Non-pigmented ciliary epithelial cell (primary cell): Measurements from ENCODE around the gene ZDHHC22.
A peak's percentile ranks its signal among the peaks of the same experiment; 100 is the strongest.

Experiments used
- DNase-seq: peaks from one replicate; pipeline ENCODE4 v3.0.0-alpha.2; 2010; ENCODE audit warnings: low read depth

The ZDHHC22 gene

GRCh38 chr14:77103951-77104350 is 37.6 kb downstream of the ZDHHC22 start:
- DNase-seq = no peak

DNA sequence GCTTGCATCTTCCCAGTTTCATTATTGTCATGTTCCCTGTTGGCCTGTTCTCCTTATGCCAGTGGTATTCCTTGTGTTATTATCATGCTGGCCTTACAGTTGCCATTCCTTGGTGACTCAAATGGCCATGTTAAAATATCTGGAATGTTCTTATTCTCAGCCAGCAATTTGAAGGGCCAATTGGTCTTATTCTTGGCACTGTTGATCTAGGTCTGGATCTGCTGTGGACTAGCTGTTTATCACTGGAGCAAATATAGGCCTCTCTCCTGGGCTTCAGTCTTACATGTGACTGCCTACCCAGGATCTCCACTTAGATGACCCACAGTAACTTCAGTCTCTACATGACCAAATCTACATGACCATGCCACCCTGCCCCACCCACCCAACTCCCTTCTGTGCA is 38.1 kb downstream of the ZDHHC22 start:
- DNase-seq = no peak

GRCh38 chr14:77102154-77102553 is 39.4 kb downstream of the ZDHHC22 start:
- no peak for DNase-seq

DNA sequence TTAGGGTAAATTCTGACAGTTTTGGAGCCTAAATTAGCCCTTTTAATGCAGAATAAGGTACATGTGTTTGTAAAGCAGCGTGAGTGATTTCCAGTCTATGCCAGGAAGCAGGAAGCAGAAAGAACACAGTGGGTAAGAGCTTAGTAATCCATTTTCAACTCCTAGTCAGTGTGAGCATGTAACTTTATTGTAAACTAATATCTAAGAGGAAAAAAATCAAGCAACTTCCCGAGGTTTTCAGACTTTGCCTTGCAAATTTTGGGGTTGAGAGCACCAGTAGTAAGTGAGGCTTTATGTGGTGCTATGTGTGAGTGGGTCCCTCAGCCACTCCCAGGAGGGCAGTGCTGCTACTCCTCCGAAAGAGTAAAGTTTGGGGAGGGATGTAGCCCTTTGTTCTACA is 40.6 kb downstream of the ZDHHC22 start:
- no peak for DNase-seq

GRCh38 chr14:77099425-77100167 is 42.0 kb downstream of the ZDHHC22 start:
- peak; percentile 28 for DNase-seq

GRCh38 chr14:77098529-77099353 is 42.9 kb downstream of the ZDHHC22 start:
- DNase-seq = no peak

- DNase-seq = peak; percentile 91
These were observed 43.7 kb downstream of the ZDHHC22 start, which contains the start of gene CIPC for GRCh38 chr14:77097700-77098528. TSS of gene CIPC (plus strand) at chr14:77098258. CDS start at chr14:77105709, 7,451 bp downstream.

DNA sequence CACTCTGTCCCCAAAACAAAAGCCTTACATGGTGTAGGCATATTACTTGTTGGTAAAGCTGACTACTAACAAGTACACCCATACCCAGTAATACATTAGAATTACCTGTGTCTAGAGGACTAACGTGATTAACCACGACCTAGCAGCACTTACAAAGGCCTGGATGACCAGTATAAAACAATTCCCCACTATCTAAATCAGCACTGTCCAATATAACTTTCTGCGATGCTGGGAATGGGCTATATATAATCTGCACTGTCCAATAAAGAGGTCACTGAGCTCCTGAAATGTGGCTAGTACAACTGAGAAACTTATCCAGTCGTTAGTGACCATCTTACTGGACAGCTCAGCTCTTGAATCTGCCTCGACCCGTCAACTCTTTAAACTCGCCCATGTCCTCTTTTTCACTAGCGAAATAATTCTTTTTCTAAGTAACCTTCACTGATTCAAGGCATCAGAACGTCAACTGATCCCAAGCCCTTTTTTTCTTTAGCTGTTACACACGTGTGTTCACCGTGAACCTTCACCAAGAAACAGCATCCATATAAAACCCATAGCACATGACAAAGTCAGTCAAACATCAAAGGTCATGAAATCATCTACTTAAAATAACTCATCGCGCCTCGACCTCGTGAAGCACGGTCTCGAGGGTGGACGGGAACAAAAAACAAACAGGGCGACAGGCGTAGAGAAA is 44.4 kb downstream of the ZDHHC22 start:
- no peak for DNase-seq

DNA sequence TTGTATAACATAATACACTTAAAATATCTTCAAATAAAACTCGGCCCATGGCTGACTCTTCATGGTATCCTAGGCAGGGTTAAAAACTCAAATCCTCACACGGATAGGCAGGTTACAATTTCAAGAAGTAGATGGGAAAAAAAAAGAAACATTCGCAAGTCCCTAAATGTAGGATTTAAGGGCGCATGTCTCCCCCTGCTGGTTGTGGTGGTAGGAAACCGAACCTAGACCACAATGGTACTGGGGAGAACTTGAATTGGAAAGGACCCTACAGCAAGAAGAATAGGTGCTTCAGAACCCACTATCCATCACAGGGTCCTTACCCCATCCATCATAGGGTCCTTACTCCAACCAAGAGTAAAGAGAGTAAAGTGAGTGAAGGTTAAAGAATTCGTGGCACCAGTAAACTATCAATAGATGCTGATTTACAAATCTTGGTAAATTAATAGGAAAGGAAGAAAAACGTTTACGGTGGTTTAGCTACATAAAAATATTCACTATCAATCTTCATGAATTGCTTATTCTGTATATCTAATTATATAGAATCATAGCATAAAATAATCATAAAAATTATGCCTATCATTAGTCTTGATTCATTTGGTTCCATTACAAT is 46.8 kb downstream of the ZDHHC22 start:
- DNase-seq = peak; percentile 48

DNA sequence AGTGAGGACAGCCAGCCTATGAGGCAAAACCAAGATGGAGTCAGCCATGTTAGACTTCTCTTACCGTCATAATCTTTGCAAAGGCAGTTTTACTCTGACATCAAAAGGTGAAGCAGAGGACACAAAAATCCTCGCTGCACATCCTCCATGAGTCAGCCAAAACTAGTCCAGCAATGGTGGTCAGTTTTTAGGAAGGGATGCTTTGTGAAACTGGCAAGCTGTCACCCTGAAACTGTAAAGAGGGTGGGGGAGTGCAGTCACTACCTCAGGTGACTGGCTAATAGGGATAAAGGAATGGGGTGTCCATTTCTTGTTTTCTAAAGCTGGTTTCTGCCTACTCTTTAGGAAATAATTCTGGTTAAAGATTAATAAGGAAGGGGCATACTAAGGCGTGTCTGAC is 48.9 kb downstream of the ZDHHC22 start:
- DNase-seq = no peak

GRCh38 chr14:77091518-77091917 is 50.1 kb downstream of the ZDHHC22 start:
- no peak for DNase-seq

DNA sequence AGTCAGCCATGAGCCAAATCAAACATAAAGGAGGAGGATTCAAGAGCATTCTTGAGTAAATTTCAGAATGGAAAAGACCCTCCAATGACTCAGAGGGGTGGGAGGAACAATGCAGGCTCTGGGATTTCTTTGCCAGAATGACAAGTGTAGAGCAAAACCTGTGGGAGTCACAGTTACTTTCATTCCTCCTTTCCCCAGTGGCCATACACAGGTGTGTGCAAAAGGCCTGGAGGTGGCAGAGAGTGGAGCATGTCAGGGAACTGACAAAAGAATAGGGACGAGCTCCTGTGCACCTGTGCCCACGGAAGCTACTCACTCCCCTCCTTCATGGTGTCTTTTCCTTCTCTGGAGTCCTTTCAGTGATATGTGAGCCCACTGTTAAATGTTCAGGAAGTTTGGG is 52.9 kb downstream of the ZDHHC22 start:
- no peak for DNase-seq

DNA sequence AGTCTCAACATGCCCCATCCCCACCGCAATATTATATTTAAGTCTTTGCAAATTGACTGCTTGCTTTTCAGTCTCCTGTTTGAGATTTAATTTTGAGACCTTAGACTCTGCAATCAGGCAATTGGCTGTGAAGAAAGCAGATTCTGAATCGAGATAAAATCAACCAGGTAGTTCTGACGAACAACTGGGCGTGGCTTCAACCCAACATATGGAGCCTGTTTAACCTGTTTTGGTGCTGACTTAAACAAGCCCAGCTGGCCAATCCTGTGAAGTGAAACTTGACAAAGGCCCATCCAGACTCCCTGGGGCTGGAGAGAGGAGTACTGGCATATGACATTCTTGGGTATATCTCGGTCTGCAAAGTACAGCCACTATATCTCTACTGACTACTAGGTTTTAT is 53.4 kb downstream of the ZDHHC22 start:
- no peak for DNase-seq

GRCh38 chr14:77087631-77088030 is 54.0 kb downstream of the ZDHHC22 start:
- no peak for DNase-seq

DNA sequence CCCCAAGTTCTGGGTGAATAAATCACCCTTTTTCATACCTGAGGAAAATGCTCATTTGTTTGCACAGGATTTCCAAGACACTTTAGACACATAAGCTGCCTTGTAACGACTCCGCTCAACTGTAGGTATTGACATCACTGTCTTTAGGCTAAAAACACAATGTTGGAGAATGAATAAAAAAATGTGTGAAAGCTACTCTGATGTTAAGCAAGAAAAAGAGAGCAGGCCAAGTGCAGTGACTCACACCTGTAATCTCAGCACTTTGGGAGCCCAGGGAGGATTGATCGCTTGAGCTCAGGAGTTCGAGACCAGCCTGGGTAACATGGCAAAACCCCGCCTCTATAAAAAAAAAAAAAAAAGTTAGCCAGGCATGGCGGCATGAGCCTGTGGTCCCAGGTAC is 54.6 kb downstream of the ZDHHC22 start:
- DNase-seq = no peak

DNA sequence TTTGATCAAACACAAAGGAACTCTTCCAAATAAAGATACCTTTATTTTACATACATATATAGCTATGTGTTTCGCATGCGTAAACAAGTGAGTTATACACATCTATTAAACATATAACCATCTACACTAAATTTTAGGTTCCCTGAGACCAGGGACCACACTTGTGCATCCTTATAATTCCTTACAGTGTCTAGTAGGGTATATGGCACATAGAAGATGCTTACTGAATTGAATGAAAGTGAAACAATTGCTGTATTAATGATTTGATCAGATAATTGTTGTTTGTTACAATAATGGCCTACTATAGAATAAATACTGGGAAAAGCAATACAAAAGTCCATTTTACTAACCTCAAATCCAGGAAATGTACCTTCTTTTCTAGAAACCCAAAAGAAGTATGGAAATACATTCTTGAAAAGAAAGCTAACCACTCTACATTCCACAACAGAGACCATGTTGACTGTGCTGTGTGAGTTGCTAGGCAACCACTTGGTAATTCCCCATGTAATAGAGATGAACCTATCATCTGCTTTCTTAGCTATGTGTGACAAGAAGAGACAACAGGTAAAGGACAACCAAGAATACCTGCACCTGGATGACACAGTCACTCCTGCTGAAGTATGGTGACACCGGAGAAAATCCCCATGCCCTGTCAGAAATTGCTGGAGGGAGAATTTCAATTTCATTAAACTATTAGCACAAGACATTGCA is 55.4 kb downstream of the ZDHHC22 start:
- no peak for DNase-seq

- DNase-seq = no peak
These were observed 56.1 kb downstream of the ZDHHC22 start for GRCh38 chr14:77085538-77085937.

GRCh38 chr14:77084985-77085384 is 56.6 kb downstream of the ZDHHC22 start:
- DNase-seq = no peak

GRCh38 chr14:77083082-77083481 is 58.5 kb downstream of the ZDHHC22 start:
- no peak for DNase-seq

DNA sequence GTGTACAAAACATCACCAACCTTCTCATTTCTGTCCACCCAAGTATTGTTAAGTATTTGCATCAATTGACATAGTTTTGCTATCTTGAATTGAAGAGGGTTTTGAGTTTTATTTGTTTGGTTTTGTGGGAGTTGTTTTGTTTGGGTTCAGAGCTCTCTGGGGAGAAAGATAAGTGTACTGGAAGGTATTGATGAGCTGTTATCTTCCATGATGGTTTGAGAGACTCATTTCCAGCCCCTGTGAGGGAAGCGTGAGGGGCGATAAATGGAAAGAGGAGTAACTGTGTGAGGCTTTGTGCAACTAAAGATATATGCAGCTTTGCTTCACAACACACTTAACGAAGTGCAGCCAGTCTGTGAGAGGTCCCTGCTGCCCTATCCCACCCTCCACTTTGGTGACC is 59.2 kb downstream of the ZDHHC22 start:
- no peak for DNase-seq
